KMS-11 (cell line): ENCODE results near the gene CA5B.
A peak's percentile ranks its signal among the peaks of the same experiment; 100 is the strongest.

ENCODE experiments used
- H2AFZ ChIP-seq: fragments of 200-600 bp; sonication (generic); 2 replicates; pipeline ENCODE4 v1.6.1; 2016; ENCODE audit warnings: antibody characterized with exemption, mixed run types, low read depth
- H3K27ac ChIP-seq: fragments of 200-600 bp; sonication (generic); 2 replicates; pipeline ENCODE4 v1.6.1; 2016; ENCODE audit warnings: mild to moderate bottlenecking, mixed run types
- H3K27me3 ChIP-seq: fragments of 200-600 bp; sonication (generic); 2 replicates; pipeline ENCODE4 v1.6.1; 2017; ENCODE audit warnings: mild to moderate bottlenecking, low read depth, mixed run types, moderate library complexity; ENCODE audit not compliant: insufficient read depth
- H3K36me3 ChIP-seq: fragments of 200-600 bp; sonication (generic); 2 replicates; pipeline ENCODE4 v1.6.1; 2017; ENCODE audit warnings: mild to moderate bottlenecking, mixed run types; ENCODE audit not compliant: insufficient read depth
- H3K4me1 ChIP-seq: fragments of 200-600 bp; sonication (generic); 2 replicates; pipeline ENCODE4 v1.6.1; 2016; ENCODE audit warnings: mild to moderate bottlenecking, low read depth, mixed run types; ENCODE audit not compliant: poor library complexity, severe bottlenecking
- H3K4me2 ChIP-seq: fragments of 200-600 bp; sonication (generic); 2 replicates; pipeline ENCODE4 v1.7.0; 2016; ENCODE audit warnings: mild to moderate bottlenecking, mixed run types
- H3K4me3 ChIP-seq: fragments of 200-600 bp; sonication (generic); IDR thresholded peaks from 2 replicates; pipeline ENCODE4 v1.6.1; 2017; ENCODE audit warnings: low read depth, low read length, mixed read lengths; ENCODE audit not compliant: insufficient read depth
- H3K79me2 ChIP-seq: fragments of 200-600 bp; sonication (generic); 2 replicates; pipeline ENCODE4 v1.6.1; 2016; ENCODE audit warnings: low read depth, mixed run types; ENCODE audit not compliant: insufficient read depth
- H3K9ac ChIP-seq: fragments of 200-600 bp; sonication (generic); 2 replicates; pipeline ENCODE4 v1.6.1; 2016; ENCODE audit warnings: mild to moderate bottlenecking, mixed run types
- H4K20me1 ChIP-seq: fragments of 200-600 bp; sonication (generic); 2 replicates; pipeline ENCODE4 v1.6.1; 2016; ENCODE audit warnings: mild to moderate bottlenecking, mixed run types; ENCODE audit not compliant: insufficient read depth
- CTCF ChIP-seq: fragments of 200-600 bp; sonication (generic); conservative IDR thresholded peaks from 2 replicates; pipeline ENCODE4 v1.6.1; 2017; ENCODE audit warnings: low read depth, mild to moderate bottlenecking, antibody characterized with exemption, low read length, moderate library complexity, mixed read lengths

The CA5B gene

GRCh38 chrX:15790769-15791290, 52.8 kb downstream of the CA5B start:
- Histone ChIP-seq H2AFZ (peak overlapping the region; percentile 88), H3K4me1 (peaks cover 4% of the 10 kb centered on the region)

GRCh38 chrX:15797707-15798106, 59.6 kb downstream of the CA5B start:
- Histone ChIP-seq H3K9ac (no peak overlapping the region), H3K36me3 (no peaks in the 10 kb centered on the region), H2AFZ (no peak overlapping the region), H3K4me3 (no peak overlapping the region), H3K4me2 (no peak overlapping the region), H3K79me2 (no peaks in the 10 kb centered on the region), H3K27ac (no peak overlapping the region), H3K4me1 (no peaks in the 10 kb centered on the region), H4K20me1 (no peaks in the 10 kb centered on the region), H3K27me3 (no peaks in the 10 kb centered on the region)
- no peak for TF ChIP-seq CTCF

More at GRCh38 chrX:15790769-15791290, 52.8 kb downstream of the CA5B start:
- Histone ChIP-seq H3K79me2 (no peaks in the 10 kb centered on the region), H3K27ac (peak overlapping the region; percentile 65), H3K27me3 (no peaks in the 10 kb centered on the region), H4K20me1 (no peaks in the 10 kb centered on the region), H3K4me3 (no peak overlapping the region), H3K9ac (peak overlapping the region; percentile 69), H3K4me2 (peak overlapping the region; percentile 84), H3K36me3 (no peaks in the 10 kb centered on the region)
- TF ChIP-seq CTCF: no peak

GRCh38 chrX:15804563-15804962, 66.5 kb downstream of the CA5B start:
- no peak overlapping the region for H3K4me3 ChIP-seq
- H4K20me1 ChIP-seq: no peaks in the 10 kb centered on the region
- no peaks in the 10 kb centered on the region for H3K27me3 ChIP-seq
- no peaks in the 10 kb centered on the region for H3K36me3 ChIP-seq
- no peak overlapping the region for H3K9ac ChIP-seq
- no peak overlapping the region for H2AFZ ChIP-seq
- H3K4me1 ChIP-seq: no peaks in the 10 kb centered on the region
- no peak for TF ChIP-seq CTCF
- no peak overlapping the region for H3K4me2 ChIP-seq
- H3K27ac ChIP-seq: no peak overlapping the region
- no peaks in the 10 kb centered on the region for H3K79me2 ChIP-seq

- Histone ChIP-seq H4K20me1 (no peaks in the 10 kb centered on the region), H3K4me2 (no peak overlapping the region), H2AFZ (no peak overlapping the region), H3K4me3 (no peak overlapping the region), H3K27me3 (no peaks in the 10 kb centered on the region), H3K79me2 (no peaks in the 10 kb centered on the region), H3K27ac (no peak overlapping the region), H3K9ac (no peak overlapping the region), H3K4me1 (no peaks in the 10 kb centered on the region), H3K36me3 (no peaks in the 10 kb centered on the region)
- TF ChIP-seq CTCF: no peak
These were observed 70.2 kb downstream of the CA5B start for GRCh38 chrX:15808254-15808653.
